ENCODE measurements around the gene C5orf34.

GRCh38 chr5:43498581-43498980 lies 16.4 kb downstream of the C5orf34 start:
- no peak for TF ChIP-seq CTCF (IDR thresholded peaks at IDR 0.05)
- TF ChIP-seq POLR2A (IDR thresholded peaks at IDR 0.05) = no peak
